ENCODE measurements around the gene ATP8A2.

DNA sequence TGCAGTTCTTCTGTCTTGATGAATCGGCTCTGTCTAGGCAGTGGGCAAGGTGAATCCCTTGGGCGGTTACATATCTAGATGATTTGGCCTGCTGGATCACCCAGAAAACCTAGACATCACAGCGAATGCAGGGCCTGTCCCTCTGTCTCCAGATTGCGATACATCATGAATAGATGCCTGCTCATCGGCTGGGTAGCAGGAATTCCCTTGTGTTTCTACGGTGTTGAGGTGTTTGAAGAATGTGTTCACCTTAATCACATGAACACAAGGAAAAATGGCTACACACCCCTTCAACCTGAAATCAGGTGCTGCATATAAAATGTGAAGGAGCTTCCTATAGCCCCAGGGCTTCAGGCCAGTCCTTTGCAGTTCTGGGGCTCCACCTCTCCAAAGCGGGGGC is 398.8 kb downstream of the ATP8A2 start:
- TF ChIP-seq, protein P1, sequence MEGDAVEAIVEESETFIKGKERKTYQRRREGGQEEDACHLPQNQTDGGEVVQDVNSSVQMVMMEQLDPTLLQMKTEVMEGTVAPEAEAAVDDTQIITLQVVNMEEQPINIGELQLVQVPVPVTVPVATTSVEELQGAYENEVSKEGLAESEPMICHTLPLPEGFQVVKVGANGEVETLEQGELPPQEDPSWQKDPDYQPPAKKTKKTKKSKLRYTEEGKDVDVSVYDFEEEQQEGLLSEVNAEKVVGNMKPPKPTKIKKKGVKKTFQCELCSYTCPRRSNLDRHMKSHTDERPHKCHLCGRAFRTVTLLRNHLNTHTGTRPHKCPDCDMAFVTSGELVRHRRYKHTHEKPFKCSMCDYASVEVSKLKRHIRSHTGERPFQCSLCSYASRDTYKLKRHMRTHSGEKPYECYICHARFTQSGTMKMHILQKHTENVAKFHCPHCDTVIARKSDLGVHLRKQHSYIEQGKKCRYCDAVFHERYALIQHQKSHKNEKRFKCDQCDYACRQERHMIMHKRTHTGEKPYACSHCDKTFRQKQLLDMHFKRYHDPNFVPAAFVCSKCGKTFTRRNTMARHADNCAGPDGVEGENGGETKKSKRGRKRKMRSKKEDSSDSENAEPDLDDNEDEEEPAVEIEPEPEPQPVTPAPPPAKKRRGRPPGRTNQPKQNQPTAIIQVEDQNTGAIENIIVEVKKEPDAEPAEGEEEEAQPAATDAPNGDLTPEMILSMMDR (conservative IDR thresholded peaks at IDR 0.05; ENCODE audit: low read depth, low read length) = no peak
- TF ChIP-seq MAZ (IDR thresholded peaks at IDR 0.05; ENCODE audit: borderline replicate concordance, low read depth, low read length) = no peak
- no peak for TF ChIP-seq CEBPB (IDR thresholded peaks at IDR 0.05; ENCODE audit: low read depth, low read length)
- TF ChIP-seq BHLHE40 (IDR thresholded peaks at IDR 0.05; ENCODE audit: low read depth, low read length) = no peak
- TF ChIP-seq POLR2A (IDR thresholded peaks at IDR 0.05; ENCODE audit: low read depth, low read length) = no peak
- no peak for TF ChIP-seq MXI1 (IDR thresholded peaks at IDR 0.05; ENCODE audit: borderline replicate concordance, low read depth, low read length)
- no peak for TF ChIP-seq RAD21 (IDR thresholded peaks at IDR 0.05; ENCODE audit: low read length)
- no peak for TF ChIP-seq FOS (IDR thresholded peaks at IDR 0.05; ENCODE audit: low read depth, low read length)
- TF ChIP-seq, protein P2, sequence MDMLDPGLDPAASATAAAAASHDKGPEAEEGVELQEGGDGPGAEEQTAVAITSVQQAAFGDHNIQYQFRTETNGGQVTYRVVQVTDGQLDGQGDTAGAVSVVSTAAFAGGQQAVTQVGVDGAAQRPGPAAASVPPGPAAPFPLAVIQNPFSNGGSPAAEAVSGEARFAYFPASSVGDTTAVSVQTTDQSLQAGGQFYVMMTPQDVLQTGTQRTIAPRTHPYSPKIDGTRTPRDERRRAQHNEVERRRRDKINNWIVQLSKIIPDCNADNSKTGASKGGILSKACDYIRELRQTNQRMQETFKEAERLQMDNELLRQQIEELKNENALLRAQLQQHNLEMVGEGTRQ (IDR thresholded peaks at IDR 0.05; ENCODE audit: low read depth, low read length) = no peak
- no peak for TF ChIP-seq RFX5 (IDR thresholded peaks at IDR 0.05; ENCODE audit: low read depth, low read length)
- TF ChIP-seq SMC3 (IDR thresholded peaks at IDR 0.05; ENCODE audit: low read depth, low read length) = no peak
- no peak for TF ChIP-seq MAFK (IDR thresholded peaks at IDR 0.05; ENCODE audit: low read depth, low read length)
